DND-41 (cell line): Measurements from ENCODE around the gene CRNKL1.

Source experiments
- ATAC-seq: fragments of 200-7000 bp; cut with Tn5 transposase; 3 replicates; pipeline ENCODE4 v1.9.1; 2021; ENCODE audit warnings: low read depth; ENCODE audit not compliant: insufficient read depth
- DNase-seq: peaks from one replicate; pipeline ENCODE4 v3.0.0-alpha.2; 2020
- H2AFZ ChIP-seq: 2 replicates; pipeline ENCODE4 v1.6.0; 2012; ENCODE audit warnings: low read depth, low read length
- H3K27ac ChIP-seq: 2 replicates; pipeline ENCODE4 v1.5.1; 2012; ENCODE audit warnings: low read length, inconsistent platforms
- H3K27me3 ChIP-seq: fragments of 200-600 bp; sonication (generic); 2 replicates; pipeline ENCODE4 v1.6.0; 2012; ENCODE audit warnings: low read length, mild to moderate bottlenecking, inconsistent platforms; ENCODE audit not compliant: insufficient read depth, poor library complexity
- H3K36me3 ChIP-seq: 2 replicates; pipeline ENCODE4 v1.5.1; 2012; ENCODE audit warnings: low read length, inconsistent platforms; ENCODE audit not compliant: insufficient read depth
- H3K4me1 ChIP-seq: 2 replicates; pipeline ENCODE4 v1.5.1; 2012; ENCODE audit warnings: mild to moderate bottlenecking, low read length; ENCODE audit not compliant: insufficient read depth
- H3K4me2 ChIP-seq: 2 replicates; pipeline ENCODE4 v1.6.0; 2012; ENCODE audit warnings: mild to moderate bottlenecking, moderate library complexity, low read length, inconsistent platforms; ENCODE audit not compliant: insufficient read depth
- H3K4me3 ChIP-seq, 2 experiments: fragments of 200-600 bp in 1 of 2; shearing (Covaris generic) in 1 of 2; 2 replicates each; pipeline ENCODE4 v1.5.1; 2012 to 2016; ENCODE audit warnings: inconsistent platforms in 2 of 2, low read length in 2 of 2, mild to moderate bottlenecking in 2 of 2, low read depth in 1 of 2, moderate library complexity in 1 of 2
- H3K79me2 ChIP-seq: 2 replicates; pipeline ENCODE4 v1.6.0; 2012; ENCODE audit warnings: low read length, inconsistent platforms; ENCODE audit not compliant: insufficient read depth
- H3K9ac ChIP-seq: 2 replicates; pipeline ENCODE4 v1.6.0; 2012; ENCODE audit warnings: low read depth, mild to moderate bottlenecking, inconsistent platforms, low read length, moderate library complexity
- H3K9me3 ChIP-seq: 2 replicates; pipeline ENCODE4 v1.5.1; 2012; ENCODE audit warnings: low read length, moderate library complexity, mild to moderate bottlenecking, inconsistent platforms; ENCODE audit not compliant: insufficient read depth, severe bottlenecking
- H4K20me1 ChIP-seq: 2 replicates; pipeline ENCODE4 v1.6.0; 2012; ENCODE audit warnings: low read length; ENCODE audit not compliant: insufficient read depth
- CTCF ChIP-seq: IDR thresholded peaks from 2 replicates; pipeline ENCODE4 v1.5.1; 2012; ENCODE audit warnings: borderline replicate concordance, low read length, moderate library complexity, mild to moderate bottlenecking; ENCODE audit not compliant: poor library complexity, severe bottlenecking; ENCODE audit errors: extremely low read depth
- EZH2 ChIP-seq: IDR thresholded peaks from 3 replicates; pipeline ENCODE4 v1.6.1; 2012; ENCODE audit warnings: borderline replicate concordance, low read depth, mild to moderate bottlenecking, moderate library complexity, low read length, inconsistent platforms; ENCODE audit not compliant: severe bottlenecking

The CRNKL1 gene

GRCh38 chr20:19990850-19991249 lies 61.4 kb downstream of the CRNKL1 start:
- Histone ChIP-seq H3K79me2 (no peaks in the 10 kb centered on the region), H3K9ac (no peak overlapping the region), H3K9me3 (no peaks in the 10 kb centered on the region), H3K4me2 (no peak overlapping the region), H3K4me3 (no peak overlapping the region), H4K20me1 (no peaks in the 10 kb centered on the region), H3K4me1 (no peaks in the 10 kb centered on the region), H3K27ac (no peak overlapping the region), H2AFZ (no peak overlapping the region), H3K36me3 (no peaks in the 10 kb centered on the region), H3K27me3 (peaks cover 6% of the 10 kb centered on the region)
- no peak for DNase-seq
- TF ChIP-seq CTCF (no peak), EZH2 (no peak)
- no peak for ATAC-seq

GRCh38 chr20:19987046-19987445 lies 65.2 kb downstream of the CRNKL1 start:
- no peak for TF ChIP-seq EZH2
- no peak for TF ChIP-seq CTCF
- no peak for ATAC-seq
- H3K4me3 ChIP-seq: no peak overlapping the region
- H3K79me2 ChIP-seq: no peaks in the 10 kb centered on the region
- H3K9me3 ChIP-seq: no peaks in the 10 kb centered on the region
- H2AFZ ChIP-seq: no peak overlapping the region
- DNase-seq: no peak
- no peak overlapping the region for H3K27ac ChIP-seq
- peaks cover 9% of the 10 kb centered on the region for H3K27me3 ChIP-seq
- H3K36me3 ChIP-seq: no peaks in the 10 kb centered on the region
- no peak overlapping the region for H3K4me2 ChIP-seq
- no peaks in the 10 kb centered on the region for H3K4me1 ChIP-seq
- 0 out of 2 replicates have a peak, but pooled peaks cover 4% of the 10 kb centered on the region for H4K20me1 ChIP-seq
- H3K9ac ChIP-seq: no peak overlapping the region

GRCh38 chr20:19986419-19986818 lies 65.8 kb downstream of the CRNKL1 start:
- Histone ChIP-seq H4K20me1 (0 out of 2 replicates have a peak, but pooled peaks cover 4% of the 10 kb centered on the region), H2AFZ (no peak overlapping the region), H3K4me3 (no peak overlapping the region), H3K36me3 (no peaks in the 10 kb centered on the region), H3K9me3 (no peaks in the 10 kb centered on the region), H3K79me2 (no peaks in the 10 kb centered on the region), H3K4me1 (no peaks in the 10 kb centered on the region), H3K27ac (no peak overlapping the region), H3K27me3 (peaks cover 9% of the 10 kb centered on the region), H3K9ac (no peak overlapping the region), H3K4me2 (no peak overlapping the region)
- ATAC-seq (no peak), DNase-seq (no peak)
- TF ChIP-seq EZH2 (no peak), CTCF (no peak)
